GM19025 (cell line): ENCODE data around the gene GYPC.
"Not testable (repeated sequence)": the region's sequence is repeated elsewhere in the genome, so short reads cannot be mapped to it uniquely, and the experiment has no call there.

Source experiments
- ATAC-seq: cut with Tn5 transposase; IDR thresholded peaks from one replicate; pipeline ENCODE4 v1.9.1; 2021; ENCODE audit warnings: mild to moderate bottlenecking, low read depth, moderate library complexity; ENCODE audit not compliant: unreplicated experiment

GYPC gene

DNA sequence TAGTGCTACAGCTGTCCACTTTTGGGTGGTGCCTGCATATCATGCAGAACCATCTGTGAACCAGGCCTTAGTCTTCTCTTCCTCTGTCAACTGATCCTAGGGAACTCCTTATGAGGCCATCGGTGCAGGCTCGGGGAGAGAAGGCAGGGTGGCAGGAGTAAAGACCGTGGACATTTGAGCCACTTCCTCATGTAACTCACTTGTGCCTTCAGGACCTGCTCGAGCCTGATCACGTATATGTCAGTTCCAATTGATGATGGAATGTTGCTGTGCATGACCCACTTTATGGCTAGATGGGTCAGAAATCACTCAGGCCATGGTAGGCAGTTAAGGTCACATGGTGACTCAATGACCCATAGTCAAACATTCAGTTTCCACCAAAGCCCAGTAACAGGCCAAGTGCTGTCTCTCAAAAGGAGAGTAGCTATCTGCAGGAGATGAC is 7.6 kb upstream of the GYPC start:
- not testable (repeated sequence) for ATAC-seq

DNA sequence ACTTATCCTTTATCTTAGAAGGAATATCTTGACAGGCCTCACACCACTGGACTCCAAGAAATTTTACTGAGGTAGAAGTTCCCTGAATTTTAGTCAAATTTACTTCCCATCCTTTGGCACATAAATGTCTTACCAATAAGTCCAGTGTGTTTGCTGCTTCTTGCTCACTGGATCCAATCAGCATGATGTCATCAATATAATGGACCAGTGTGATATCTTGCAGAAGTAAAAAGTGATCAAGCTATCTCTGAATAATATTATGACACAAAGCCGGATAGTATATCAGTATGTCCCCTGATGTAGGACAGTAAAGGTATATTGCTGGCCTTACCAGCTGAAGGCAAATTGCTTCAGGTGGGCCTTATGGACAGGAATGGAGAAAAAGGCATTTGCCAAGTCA is 6.9 kb upstream of the GYPC start:
- no peak for ATAC-seq

DNA sequence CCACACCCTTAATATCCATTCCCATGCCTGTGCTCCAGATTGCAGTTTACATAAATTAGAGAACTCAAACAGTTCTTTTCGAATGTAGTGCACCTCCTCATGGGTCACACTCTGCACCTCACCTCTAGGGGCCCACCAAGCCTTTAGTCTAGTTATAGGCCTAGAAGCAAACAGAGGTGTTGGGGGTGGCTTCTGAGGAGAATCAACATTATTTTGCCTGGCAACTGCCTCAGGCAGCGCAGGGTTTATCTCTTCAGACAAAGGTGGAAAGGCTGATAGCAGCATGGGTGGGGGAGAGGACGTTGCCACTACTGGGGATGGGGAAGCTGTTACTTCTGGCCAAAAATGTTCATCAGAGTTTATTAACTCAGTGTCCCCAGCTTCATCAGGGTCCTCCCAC is 5.0 kb upstream of the GYPC start:
- ATAC-seq: no peak

DNA sequence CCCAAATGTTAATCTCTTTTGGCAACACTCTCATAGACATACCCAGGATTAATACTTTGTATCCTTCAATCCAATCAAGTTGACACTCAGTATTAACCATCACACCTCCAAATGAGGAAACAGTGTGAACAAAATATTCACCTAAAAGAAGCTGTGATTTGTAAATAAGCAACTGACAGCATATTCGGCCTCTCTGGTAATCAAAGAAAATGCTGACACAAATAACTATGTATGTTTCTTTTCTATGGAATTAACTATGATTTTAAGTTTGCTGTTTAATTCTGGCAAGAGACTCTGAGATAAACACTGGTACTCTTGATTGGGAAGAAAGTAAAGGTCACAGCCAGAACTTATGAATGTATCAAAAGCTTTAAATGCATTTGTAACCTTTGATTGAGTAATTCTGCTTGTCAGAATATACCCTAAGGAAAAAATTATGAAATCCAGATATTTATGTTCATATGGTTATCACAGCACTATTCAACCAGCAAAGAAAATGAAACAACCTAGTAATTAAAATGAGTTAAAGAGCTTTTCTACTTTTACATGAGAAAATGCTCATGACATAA is 3.6 kb upstream of the GYPC start:
- no peak for ATAC-seq

DNA sequence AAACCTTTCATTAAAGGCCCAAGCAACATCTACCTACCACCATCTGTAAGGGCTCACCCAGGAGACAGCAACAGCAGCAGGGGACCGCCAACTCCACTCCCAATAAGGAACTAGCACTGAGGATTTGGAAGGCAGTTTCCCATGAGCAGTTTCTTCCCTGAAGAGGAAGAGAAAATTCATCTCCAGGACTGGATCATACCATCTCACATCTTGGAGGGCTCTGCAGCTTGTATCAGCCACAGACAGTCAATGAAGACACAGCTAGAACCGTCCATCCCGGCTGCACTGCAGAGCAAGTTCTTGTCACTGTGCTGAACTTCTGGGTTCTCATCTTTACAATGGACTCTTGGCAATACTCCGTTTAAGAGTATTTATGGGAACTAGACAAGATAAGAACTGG is 2.8 kb upstream of the GYPC start:
- no peak for ATAC-seq

DNA sequence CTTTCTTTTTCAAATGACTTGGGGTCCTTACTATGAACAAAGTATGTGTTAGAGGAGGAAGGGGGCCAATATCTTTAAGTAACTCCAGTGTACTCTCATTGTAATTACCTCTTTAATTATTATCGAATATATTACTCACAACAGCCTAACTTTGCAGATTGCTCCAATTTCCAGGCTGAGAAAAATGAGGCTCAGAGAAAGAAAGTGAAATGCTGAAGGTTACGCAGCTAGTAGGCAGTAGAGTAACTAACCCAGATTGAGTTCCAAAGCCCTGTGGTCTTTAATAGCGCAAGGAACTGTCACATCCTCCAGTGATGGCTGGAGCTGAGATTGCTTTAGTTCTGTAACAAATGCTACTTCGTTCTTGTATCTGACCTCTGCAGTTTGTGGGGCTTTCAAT is 2.2 kb upstream of the GYPC start:
- ATAC-seq: no peak

DNA sequence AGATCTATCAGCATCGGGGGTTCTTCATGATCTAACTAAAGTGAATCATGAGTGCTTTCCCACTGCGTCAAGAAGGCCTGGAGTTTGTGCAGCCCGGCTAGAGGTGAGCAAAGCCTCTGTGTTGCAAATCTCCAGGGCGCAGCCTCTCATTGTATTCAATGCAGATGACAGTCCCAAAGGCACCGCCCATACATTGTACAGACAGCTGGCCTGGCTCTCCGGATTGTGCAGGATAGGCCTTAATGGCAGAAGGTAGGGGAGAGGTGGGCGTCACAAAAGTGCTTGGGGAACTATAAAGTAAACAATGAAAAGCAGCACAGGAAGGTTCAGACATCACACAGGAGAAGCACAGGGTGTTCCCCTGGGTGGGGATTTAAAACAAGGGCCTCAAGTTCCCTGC is 907 bp upstream of the GYPC start:
- ATAC-seq: no peak

DNA sequence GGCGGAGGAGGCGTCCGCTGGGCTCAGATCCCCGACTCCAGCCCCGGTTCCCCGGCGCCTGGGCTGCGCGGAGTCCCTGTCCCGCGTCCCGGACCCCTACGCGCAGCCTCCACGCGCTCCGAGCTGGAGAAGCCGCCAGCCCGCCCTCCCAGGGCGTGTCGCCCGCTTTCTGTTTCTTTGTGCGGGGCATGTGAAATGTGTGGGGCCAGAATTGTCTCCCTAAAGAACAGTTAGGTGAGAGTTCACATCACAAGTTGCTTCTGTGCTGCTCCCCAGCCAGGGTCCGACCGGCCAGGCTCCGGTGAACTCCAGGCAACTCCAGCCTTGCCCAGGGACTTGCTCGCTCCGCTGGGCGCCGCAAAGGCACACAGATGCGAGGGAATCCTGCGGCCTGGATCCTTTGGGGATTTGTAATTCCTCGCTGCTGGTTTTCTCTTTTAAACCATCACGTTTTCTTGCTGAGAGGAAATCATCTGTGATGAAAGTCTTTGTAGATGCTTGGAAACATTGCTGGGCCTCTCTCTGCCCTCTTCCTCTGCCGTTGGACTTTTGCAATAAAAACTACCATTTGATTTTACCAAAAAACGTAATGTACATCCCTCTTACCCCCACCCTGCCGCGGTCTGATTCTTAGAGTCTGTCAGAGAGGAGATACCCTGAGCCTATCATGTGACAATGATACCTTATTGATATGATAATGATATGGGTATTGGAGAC is 631 bp downstream of the GYPC start:
- ATAC-seq: peak; percentile 27

DNA sequence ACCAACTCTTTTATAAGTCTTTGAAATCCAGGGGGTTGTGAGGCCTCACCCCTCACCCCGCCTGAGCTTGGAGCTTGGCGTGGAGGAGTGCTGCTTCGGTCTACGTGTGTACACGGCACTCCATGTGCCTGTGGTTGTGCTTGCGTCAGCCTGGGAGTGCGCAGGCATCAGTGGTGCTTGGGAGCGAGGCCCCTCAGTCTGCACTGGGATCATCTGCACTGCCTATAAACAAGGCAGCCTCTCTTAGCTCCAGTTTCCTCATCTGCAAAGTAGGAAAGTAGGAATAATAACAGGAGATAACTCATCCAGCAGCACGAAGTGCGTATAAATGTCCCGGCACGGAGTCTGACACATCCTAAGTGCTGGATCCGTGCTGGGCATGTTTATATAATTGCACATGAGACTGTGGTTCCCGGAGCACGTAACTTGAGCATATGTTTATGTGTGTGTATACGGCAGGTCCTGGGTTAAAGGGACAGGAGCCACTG is 1.2 kb downstream of the GYPC start:
- peak; percentile 2 for ATAC-seq

DNA sequence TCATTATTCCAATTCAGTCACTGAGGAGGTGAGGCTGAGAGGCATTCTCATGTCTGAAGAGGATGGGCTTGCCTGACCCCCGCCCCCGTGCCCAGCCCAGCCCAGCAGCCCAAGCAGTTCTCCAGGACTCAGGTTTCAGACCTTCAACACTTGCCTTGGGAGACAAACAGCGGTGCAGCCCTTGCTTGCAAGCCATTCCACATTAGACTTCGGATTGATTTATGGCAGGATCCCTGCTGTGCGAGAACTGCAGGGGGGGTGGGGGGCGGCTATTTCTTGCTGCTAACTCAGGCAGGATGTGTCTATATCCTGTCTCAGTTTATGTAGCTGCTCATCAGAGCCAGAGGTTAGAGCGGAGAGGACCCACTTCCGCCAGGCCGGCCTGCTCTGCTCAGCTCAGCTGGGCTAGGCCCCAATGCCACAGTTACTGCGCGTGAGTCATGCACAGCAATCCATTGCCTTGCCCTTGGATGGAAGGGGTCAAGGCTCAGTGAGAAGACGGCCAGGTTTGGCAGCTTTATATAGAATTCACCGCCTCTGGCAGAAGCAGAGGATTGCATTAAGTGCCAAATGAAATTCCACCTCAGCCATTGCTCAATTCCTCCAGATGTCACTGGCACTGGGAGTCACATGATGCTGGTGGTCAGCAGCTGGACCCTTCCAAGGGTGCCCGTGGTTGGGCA is 1.8 kb downstream of the GYPC start:
- ATAC-seq: peak; percentile 48

DNA sequence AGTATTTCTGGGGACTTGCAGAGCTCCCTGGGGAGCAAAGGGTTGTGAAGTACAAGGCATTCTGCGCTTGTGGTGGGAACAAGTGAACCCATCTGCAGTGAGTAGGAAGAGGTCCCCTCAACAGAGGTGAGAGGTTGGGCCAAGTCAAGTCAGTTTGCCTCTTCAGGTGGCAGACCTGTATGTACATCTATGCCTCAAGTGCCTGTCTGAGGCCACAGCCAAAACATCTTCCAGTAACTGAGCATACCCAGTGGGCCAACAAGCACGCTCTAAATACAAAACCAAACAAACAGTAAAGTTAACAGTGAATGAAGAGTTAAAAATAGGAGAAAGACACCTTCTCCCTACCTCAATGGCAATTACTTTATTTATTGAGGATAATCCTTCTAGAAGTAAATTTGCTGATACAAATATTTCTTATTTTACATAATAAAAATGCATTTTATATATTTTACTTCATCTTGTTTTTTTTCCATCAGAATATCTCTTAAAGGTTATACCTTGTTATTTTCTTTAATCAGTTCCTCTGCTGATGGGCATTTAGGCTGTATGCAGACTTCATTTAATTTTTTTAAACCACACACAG is 2.5 kb downstream of the GYPC start:
- ATAC-seq: peak; percentile 0

DNA sequence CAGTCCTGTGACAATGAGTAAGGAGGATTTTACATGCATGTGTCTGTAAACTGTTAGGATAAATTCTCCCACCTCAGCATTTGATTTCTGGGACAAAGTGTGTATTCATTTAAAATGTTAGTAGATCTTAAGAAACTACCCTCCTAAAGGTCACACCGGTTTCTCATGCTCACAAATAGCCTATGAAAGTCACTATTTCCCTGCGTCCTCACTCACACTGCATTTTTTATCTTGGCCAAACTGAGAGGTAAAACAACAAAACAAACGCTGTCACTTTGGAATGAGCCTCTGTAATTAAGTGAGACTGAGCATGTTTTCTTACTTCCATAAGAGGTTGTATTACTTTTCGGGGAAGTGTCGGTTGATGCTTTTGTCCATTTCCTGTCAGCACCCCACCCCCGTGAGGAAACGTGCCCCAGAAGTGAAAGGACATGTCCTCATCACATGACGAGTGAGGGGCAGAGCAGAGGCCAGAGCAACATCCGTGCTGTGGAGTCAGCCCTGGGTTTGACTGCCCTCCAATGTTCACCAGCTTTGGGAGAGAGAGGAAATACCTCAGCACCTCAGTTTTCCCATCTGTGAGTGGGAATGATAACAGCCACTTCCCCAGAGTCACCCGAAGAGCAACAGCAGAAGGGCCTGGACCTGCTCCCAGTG is 3.1 kb downstream of the GYPC start:
- ATAC-seq: peak; percentile 22

DNA sequence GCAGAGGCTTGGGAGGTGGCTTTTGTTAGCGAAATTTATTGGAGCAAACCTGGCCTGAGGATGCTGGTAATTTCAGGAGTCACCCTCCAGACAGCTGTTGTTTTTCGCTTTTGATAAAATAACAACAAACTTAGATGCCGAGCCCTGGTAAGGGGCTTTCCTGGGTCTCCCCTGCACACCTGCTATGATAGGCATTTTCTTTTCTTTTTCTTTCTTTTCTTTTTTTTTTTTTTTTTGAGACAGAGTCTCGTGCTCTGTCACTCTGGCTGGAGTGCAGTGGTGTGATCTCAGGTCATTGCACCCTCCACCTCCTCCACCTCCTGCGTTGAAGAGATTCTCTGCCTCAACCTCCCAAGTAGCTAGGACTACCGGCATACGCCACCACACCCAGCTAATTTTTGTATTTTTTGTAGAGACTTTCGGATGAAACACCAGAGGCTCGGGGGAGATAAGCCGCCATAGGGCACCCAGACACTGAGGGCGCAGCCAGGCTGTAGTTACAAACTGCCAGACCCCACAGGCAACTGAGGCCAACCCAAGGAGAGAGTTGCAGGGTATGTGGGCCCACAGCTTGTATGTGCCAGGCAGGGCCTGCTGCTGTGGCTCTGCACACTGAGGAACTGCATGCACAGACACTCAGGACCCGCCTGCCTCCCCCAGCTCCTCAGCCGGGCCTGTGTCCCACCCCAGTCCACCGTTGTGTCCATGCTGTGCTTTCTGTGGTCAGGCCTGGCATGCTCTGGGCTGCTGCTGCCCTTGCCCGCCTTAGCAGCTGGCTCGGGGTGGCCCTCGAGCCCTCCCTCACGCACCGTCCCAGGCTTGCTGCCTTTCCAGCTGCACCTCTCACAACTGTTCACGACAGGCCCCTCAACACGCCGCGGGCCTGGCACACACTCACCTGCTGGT is 3.9 kb downstream of the GYPC start:
- ATAC-seq: no peak

DNA sequence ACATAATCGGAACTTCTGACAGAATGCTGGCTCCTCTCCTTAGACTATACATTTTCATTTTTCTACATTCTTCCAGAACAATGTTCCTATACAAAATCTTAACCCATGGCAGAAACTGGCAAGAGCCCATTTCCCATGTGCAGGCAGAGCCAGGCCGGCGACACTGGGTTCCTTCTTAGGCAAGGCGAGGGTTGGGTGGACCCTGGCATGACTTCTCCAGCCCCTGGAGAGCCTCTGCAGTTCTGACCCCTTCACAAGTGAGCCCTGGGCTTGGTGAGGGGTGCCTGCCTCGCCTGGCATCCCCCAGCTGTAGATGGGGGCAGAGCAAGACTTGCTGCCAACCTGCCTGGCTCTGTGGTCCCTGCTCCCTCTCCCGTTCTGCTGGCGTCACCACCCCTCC is 5.0 kb downstream of the GYPC start:
- no peak for ATAC-seq

DNA sequence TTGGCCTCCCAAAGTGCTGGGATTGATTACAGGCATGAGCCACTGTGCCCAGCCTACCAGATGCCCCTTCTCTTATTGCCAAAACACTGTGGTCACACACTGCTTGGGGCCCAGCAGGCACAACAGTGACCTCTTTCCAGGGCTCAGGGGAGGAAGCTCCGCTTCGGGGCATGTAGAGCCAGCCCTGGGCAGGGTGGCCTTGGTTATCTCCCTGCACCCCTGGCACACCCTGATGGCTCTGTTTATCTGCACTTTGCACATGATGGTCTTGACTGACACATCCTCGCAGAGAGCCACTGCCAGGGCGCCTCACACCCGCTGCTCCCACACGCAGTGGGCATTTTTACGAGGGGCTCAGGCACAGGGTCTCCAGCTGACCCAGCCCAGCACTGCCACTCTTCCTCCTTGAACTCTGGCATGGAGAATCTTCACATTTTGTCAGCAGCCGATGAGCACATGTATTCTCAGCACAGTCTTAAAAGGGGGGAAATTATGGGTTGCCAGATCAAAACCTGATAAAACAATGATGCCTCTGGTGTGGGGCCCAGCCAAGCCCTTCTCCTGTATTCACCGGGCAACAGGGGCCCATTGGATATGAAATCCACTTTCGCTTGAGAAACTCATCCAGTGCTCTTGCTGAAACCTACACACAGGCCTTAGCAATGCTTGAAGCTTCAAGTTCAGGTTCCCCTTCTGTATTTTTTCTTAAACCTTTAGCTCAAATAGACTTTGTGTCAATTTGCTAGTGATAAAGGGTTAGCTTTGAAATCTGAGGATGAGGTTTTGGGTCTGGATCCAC is 5.9 kb downstream of the GYPC start:
- ATAC-seq: no peak

DNA sequence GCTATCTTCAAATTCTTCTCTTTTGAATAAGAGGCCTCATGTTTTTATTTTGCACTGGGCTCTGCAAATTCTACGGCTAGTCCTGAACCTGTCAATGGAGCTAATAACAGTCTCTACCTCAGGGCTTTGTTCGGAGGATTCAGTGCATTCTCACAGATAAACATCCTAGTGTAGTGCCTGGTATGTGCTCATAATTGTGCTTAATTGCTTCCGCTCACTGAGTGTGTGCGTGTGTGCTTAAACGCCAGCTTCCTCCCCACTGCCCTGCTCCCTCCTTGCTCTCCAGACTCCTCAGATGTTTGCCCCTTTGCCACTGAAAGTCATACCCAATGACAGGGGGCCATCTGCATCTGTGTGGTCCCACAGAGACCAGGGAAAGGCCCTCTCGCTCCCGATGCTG is 6.7 kb downstream of the GYPC start:
- ATAC-seq: no peak

DNA sequence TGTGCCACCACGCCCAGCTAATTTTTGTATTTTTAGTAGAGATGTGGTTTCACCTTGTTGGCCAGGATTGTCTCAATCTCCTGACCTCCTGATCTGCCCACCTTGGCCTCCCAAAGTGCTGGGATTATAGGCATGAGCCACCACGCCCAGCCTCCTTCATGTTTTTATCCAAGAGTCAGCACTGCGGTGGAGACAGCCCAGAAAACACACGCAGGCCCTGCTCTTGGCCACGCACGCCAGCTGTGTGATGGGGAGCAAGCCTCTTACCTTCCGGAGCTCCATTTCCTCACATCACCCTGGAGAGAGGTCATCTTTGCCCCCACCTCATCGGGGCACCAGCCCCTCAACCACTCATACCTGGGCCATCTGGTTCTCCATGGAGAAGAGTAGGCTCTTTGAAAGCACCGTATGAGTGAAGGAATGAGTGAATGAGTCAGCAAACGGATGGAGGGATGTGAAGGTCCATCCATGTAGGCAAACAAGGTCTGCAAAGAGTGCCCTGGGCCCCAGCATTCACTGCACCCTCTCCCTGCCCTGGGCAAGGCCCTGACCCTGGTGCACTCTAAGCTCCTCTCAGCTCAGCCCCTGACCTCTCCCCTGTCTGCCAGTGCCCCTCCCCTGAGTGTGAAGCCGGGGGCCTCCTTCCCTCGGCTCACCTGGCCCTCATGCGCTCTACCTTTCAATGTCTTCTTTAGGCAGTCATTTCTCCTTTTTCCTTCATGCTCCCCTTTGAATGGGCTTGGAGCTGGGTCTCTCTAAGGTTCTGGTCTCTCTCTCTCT is 7.4 kb downstream of the GYPC start:
- ATAC-seq: no peak

DNA sequence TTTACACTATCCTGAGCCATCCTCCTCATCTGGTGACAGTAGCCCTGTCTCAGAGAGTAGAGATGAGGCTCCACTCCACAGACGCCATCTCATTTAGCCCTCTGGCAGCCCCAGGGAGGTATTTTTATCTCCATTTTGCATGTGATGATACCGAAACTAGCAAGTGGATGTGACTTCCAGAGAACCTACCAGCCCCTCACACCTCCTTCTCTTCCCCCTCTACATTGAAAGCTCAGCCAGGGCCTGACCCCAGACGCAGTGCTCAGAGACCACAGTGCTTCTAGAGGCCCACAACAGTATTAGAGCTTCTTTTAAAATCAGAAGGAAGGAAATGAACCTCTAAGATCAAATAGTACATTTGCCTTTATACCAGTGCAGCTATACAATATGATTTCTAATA is 8.3 kb downstream of the GYPC start:
- ATAC-seq: peak; percentile 65
